Bronchial epithelial cell (primary cell): ENCODE data around the gene SLC22A5. TPM values are rescaled to one million over a fixed set of nuclear protein-coding genes. Genes with fewer than 3 reads are reported as not detected.
"Not testable (repeated sequence)": the region's sequence is repeated elsewhere in the genome, so short reads cannot be mapped to it uniquely, and the experiment has no call there.

Experiments
- DNase-seq: peaks from one replicate; pipeline ENCODE4 v3.0.0-alpha.2; 2010; ENCODE audit warnings: low read depth
- FAIRE-seq: peaks from 2 replicates; lab custom pipeline; 2011; peaks lifted over from hg19 to GRCh38; lab: Jason Lieb, UNC
- H3K27me3 ChIP-seq: 2 replicates; pipeline ENCODE4 v1.5.1; 2011; ENCODE audit warnings: low read length; ENCODE audit not compliant: control insufficient read depth, insufficient read depth
- H3K36me3 ChIP-seq: 2 replicates; pipeline ENCODE4 v1.5.1; 2011; ENCODE audit warnings: low read length; ENCODE audit not compliant: control insufficient read depth, insufficient read depth
- H3K4me3 ChIP-seq: 2 replicates; pipeline ENCODE4 v1.5.1; 2011; ENCODE audit warnings: mild to moderate bottlenecking, low read depth, low read length, control low read depth
- CTCF ChIP-seq: IDR thresholded peaks from 2 replicates; pipeline ENCODE4 v1.5.1; 2011; ENCODE audit warnings: mild to moderate bottlenecking, moderate library complexity, low read length, control low read depth, inconsistent platforms; ENCODE audit not compliant: insufficient read depth, severe bottlenecking
- total RNA-seq: library from RNA; depleted of rRNA; stranded (reverse); fragments of >200 nt; gene quantifications from 2 replicates; pipeline ENCODE4 v1.2.1, GENCODE V29; 2014

The SLC22A5 gene
- total RNA-seq, 1 donor from 2014 or later: 7.1 TPM

GRCh38 chr5:132435447-132435846 lies 65.9 kb downstream of the SLC22A5 start:
- no peak for FAIRE-seq
- H3K27me3 ChIP-seq: no peaks in the 10 kb centered on the region
- DNase-seq: no peak
- no peak overlapping the region for H3K4me3 ChIP-seq
- no peaks in the 10 kb centered on the region for H3K36me3 ChIP-seq
- TF ChIP-seq CTCF: no peak

GRCh38 chr5:132435886-132436285 lies 66.4 kb downstream of the SLC22A5 start:
- FAIRE-seq: no peak
- no peak for TF ChIP-seq CTCF
- Histone ChIP-seq H3K4me3 (no peak overlapping the region), H3K36me3 (no peaks in the 10 kb centered on the region), H3K27me3 (no peaks in the 10 kb centered on the region)
- DNase-seq: no peak

GRCh38 chr5:132436936-132437335 lies 67.4 kb downstream of the SLC22A5 start:
- Histone ChIP-seq H3K4me3 (no peak overlapping the region), H3K36me3 (no peaks in the 10 kb centered on the region), H3K27me3 (no peaks in the 10 kb centered on the region)
- FAIRE-seq (no peak), DNase-seq (no peak)
- no peak for TF ChIP-seq CTCF

- Histone ChIP-seq H3K36me3 (no peaks in the 10 kb centered on the region), H3K27me3 (no peaks in the 10 kb centered on the region), H3K4me3 (no peak overlapping the region)
- FAIRE-seq (no peak), DNase-seq (no peak)
- TF ChIP-seq CTCF: no peak
These were observed 68.2 kb downstream of the SLC22A5 start for GRCh38 chr5:132437604-132438266.

- not testable (repeated sequence) for H3K27me3 ChIP-seq, FAIRE-seq, H3K4me3 ChIP-seq, H3K36me3 ChIP-seq, DNase-seq
These were observed 68.7 kb downstream of the SLC22A5 start for GRCh38 chr5:132438267-132438645.

- TF ChIP-seq CTCF: no peak
- no peak for DNase-seq
- no peak for FAIRE-seq
These were observed 69.4 kb downstream of the SLC22A5 start for GRCh38 chr5:132438917-132439316.

More at GRCh38 chr5:132438917-132439316, 69.4 kb downstream of the SLC22A5 start:
- Histone ChIP-seq H3K27me3 (no peaks in the 10 kb centered on the region), H3K4me3 (no peak overlapping the region), H3K36me3 (no peaks in the 10 kb centered on the region)
